Measurements from ENCODE around the gene SULT1A2.
A peak's percentile ranks its signal among the peaks of the same experiment; 100 is the strongest.
"Not testable (repeated sequence)": the region's sequence is repeated elsewhere in the genome, so short reads cannot be mapped to it uniquely, and the experiment has no call there.

Gene SULT1A2

GRCh38 chr16:28609631-28610594, 13.1 kb upstream of the SULT1A2 start, which contains the start of gene SULT1A1:
SULT1A1 (minus strand) TSS chr16:28610044; CDS start chr16:28608855, 1,189 bp downstream.
- peak; percentile 62 for DNase-seq (ENCODE audit: low read depth, low spot score)

- DNase-seq (ENCODE audit: low read depth, low spot score): not testable (repeated sequence)
Observed at GRCh38 chr16:28608867-28609596, 12.2 kb upstream of the SULT1A2 start.

GRCh38 chr16:28608496-28608808, 11.6 kb upstream of the SULT1A2 start:
- DNase-seq (ENCODE audit: low read depth, low spot score): not testable (repeated sequence)

GRCh38 chr16:28607681-28608495, 11.0 kb upstream of the SULT1A2 start:
- DNase-seq (ENCODE audit: low read depth, low spot score): not testable (repeated sequence)

- DNase-seq (ENCODE audit: low read depth, low spot score): no peak
Observed at GRCh38 chr16:28607116-28607623, 10.3 kb upstream of the SULT1A2 start.

GRCh38 chr16:28606291-28607115, 9.7 kb upstream of the SULT1A2 start:
- DNase-seq (ENCODE audit: low read depth, low spot score): no peak

- DNase-seq (ENCODE audit: low read depth, low spot score): no peak
Observed at GRCh38 chr16:28604186-28604565, 7.3 kb upstream of the SULT1A2 start.

GRCh38 chr16:28603381-28604185, 6.7 kb upstream of the SULT1A2 start:
- DNase-seq (ENCODE audit: low read depth, low spot score): no peak

GRCh38 chr16:28602529-28602928, 5.7 kb upstream of the SULT1A2 start:
- no peak for DNase-seq (ENCODE audit: low read depth, low spot score)

GRCh38 chr16:28602062-28602461, 5.2 kb upstream of the SULT1A2 start:
- DNase-seq (ENCODE audit: low read depth, low spot score): not testable (repeated sequence)

GRCh38 chr16:28601589-28601988, 4.7 kb upstream of the SULT1A2 start:
- not testable (repeated sequence) for DNase-seq (ENCODE audit: low read depth, low spot score)

GRCh38 chr16:28600965-28601364, 4.1 kb upstream of the SULT1A2 start:
- DNase-seq (ENCODE audit: low read depth, low spot score): not testable (repeated sequence)

- not testable (repeated sequence) for DNase-seq (ENCODE audit: low read depth, low spot score)
Observed at GRCh38 chr16:28599377-28600285, 2.8 kb upstream of the SULT1A2 start.

GRCh38 chr16:28597692-28598261, 927 bp upstream of the SULT1A2 start:
- peak; percentile 77 for DNase-seq (ENCODE audit: low read depth, low spot score)

- no peak for DNase-seq (ENCODE audit: low read depth, low spot score)
Observed at GRCh38 chr16:28596115-28596630, 677 bp downstream of the SULT1A2 start.

- DNase-seq (ENCODE audit: low read depth, low spot score): not testable (repeated sequence)
Observed at GRCh38 chr16:28595451-28595850, 1.4 kb downstream of the SULT1A2 start.

- no peak for DNase-seq (ENCODE audit: low read depth, low spot score)
Observed at GRCh38 chr16:28592979-28593553, 3.8 kb downstream of the SULT1A2 start.

GRCh38 chr16:28592511-28592910, 4.3 kb downstream of the SULT1A2 start:
- DNase-seq (ENCODE audit: low read depth, low spot score): no peak

Data from ELF-1 (cell line).